IMR-90 (cell line): Measurements from ENCODE around the gene NAE1. TPM values are rescaled to one million over a fixed set of nuclear protein-coding genes. Genes with fewer than 3 reads are reported as not detected.

Experiments
- ATAC-seq: fragments of 200-7000 bp; cut with Tn5 transposase; 2 replicates; pipeline ENCODE4 v1.9.1; 2020; ENCODE audit warnings: low read depth, mild to moderate bottlenecking, moderate library complexity
- BruUV-seq: library from RNA; stranded (reverse); fragments of 400-500 nt; replicated peaks from 2 replicates; lab custom pipeline; 2021; lab: Mats Ljungman, UMichigan
- CTCF ChIA-PET: fragments of 300-600 bp; formaldehyde crosslinking; extraction: SDS; loops from one replicate; lab custom pipeline; 2021; ENCODE audit warnings: antibody characterized with exemption; lab: Yijun Ruan, JAX
- POLR2A ChIA-PET: fragments of 300-600 bp; sonication (Branson Sonifier 250); formaldehyde crosslinking; loops from one replicate; lab custom pipeline; 2022; ENCODE audit warnings: antibody characterized with exemption; ENCODE audit not compliant: unreplicated experiment; lab: Charles Lee
- DNase-seq: peaks from one replicate; pipeline ENCODE4 v3.0.0; 2013
- H2AFZ ChIP-seq: replicated peaks from 2 replicates; pipeline ENCODE3; 2013; ENCODE audit warnings: low read length, mild to moderate bottlenecking; ENCODE audit not compliant: poor library complexity
- H2AK5ac ChIP-seq: 2 replicates; pipeline ENCODE4 v1.6.1; 2013; ENCODE audit warnings: low read depth, low read length, inconsistent platforms
- H2AK9ac ChIP-seq: replicated peaks from 2 replicates; pipeline ENCODE3; 2013; ENCODE audit warnings: mild to moderate bottlenecking, low read depth, low read length, moderate library complexity; ENCODE audit not compliant: poor library complexity
- H2BK120ac ChIP-seq: 2 replicates; pipeline ENCODE4 v1.6.1; 2013; ENCODE audit warnings: low read depth, low read length, inconsistent platforms
- H2BK15ac ChIP-seq: 3 replicates; pipeline ENCODE4 v1.6.1; 2013; ENCODE audit warnings: low read depth, low read length, inconsistent platforms
- H2BK20ac ChIP-seq: 2 replicates; pipeline ENCODE4 v1.6.1; 2013; ENCODE audit warnings: low read depth, mild to moderate bottlenecking, inconsistent platforms, low read length, moderate library complexity
- H2BK5ac ChIP-seq: 2 replicates; pipeline ENCODE4 v1.6.1; 2013; ENCODE audit warnings: mild to moderate bottlenecking, low read depth, low read length, inconsistent platforms; ENCODE audit not compliant: poor library complexity, severe bottlenecking
- H3K14ac ChIP-seq: replicated peaks from 2 replicates; pipeline ENCODE4 v1.6.1; 2013; ENCODE audit warnings: low read depth, low read length, inconsistent platforms
- H3K18ac ChIP-seq: 2 replicates; pipeline ENCODE4 v1.6.1; 2013; ENCODE audit warnings: low read depth, low read length, control low read depth
- H3K23ac ChIP-seq: 2 replicates; pipeline ENCODE4 v1.6.1; 2013; ENCODE audit warnings: low read depth, low read length, inconsistent platforms
- H3K27ac ChIP-seq: 2 replicates; pipeline ENCODE4 v1.5.1; 2013; ENCODE audit warnings: mild to moderate bottlenecking, control low read depth, low read length; ENCODE audit not compliant: insufficient read depth
- H3K27me3 ChIP-seq: 2 replicates; pipeline ENCODE4 v1.6.1; 2013; ENCODE audit warnings: low read length; ENCODE audit not compliant: control insufficient read depth, insufficient read depth
- H3K36me3 ChIP-seq: 2 replicates; pipeline ENCODE4 v1.6.1; 2013; ENCODE audit warnings: low read length, mixed read lengths; ENCODE audit not compliant: control insufficient read depth, insufficient read depth
- H3K4ac ChIP-seq: 2 replicates; pipeline ENCODE4 v1.6.1; 2013; ENCODE audit warnings: low read depth, low read length, inconsistent platforms
- H3K4me1 ChIP-seq: 2 replicates; pipeline ENCODE4 v1.6.1; 2013; ENCODE audit warnings: low read length, mixed read lengths; ENCODE audit not compliant: control insufficient read depth, insufficient read depth
- H3K4me2 ChIP-seq: 2 replicates; pipeline ENCODE4 v1.6.1; 2013; ENCODE audit warnings: low read depth, mild to moderate bottlenecking, control low read depth, low read length, moderate library complexity
- H3K4me3 ChIP-seq: 2 replicates; pipeline ENCODE4 v1.5.1; 2013; ENCODE audit warnings: low read depth, mild to moderate bottlenecking, control low read depth, low read length, moderate library complexity; ENCODE audit not compliant: insufficient read depth
- H3K56ac ChIP-seq: 2 replicates; pipeline ENCODE4 v1.6.1; 2013; ENCODE audit warnings: low read length, inconsistent platforms; ENCODE audit not compliant: insufficient read depth; ENCODE audit errors: extremely low read depth
- H3K79me1 ChIP-seq, 2 experiments: 2 replicates each; pipeline ENCODE4 v1.6.1; 2013; ENCODE audit warnings: low read length in 2 of 2, inconsistent platforms in 1 of 2, low read depth in 1 of 2
- H3K9ac ChIP-seq: 2 replicates; pipeline ENCODE4 v1.6.1; 2013; ENCODE audit warnings: low read depth, low read length, control low read depth
- H3K9me1 ChIP-seq: 2 replicates; pipeline ENCODE4 v1.6.1; 2013; ENCODE audit warnings: low read length, inconsistent platforms; ENCODE audit not compliant: insufficient read depth
- H3K9me3 ChIP-seq: 2 replicates; pipeline ENCODE4 v1.6.1; 2013; ENCODE audit warnings: low read length; ENCODE audit not compliant: control insufficient read depth, insufficient read depth
- H4K20me1 ChIP-seq: 2 replicates; pipeline ENCODE4 v1.6.1; 2013; ENCODE audit warnings: low read length, inconsistent platforms; ENCODE audit not compliant: insufficient read depth
- H4K5ac ChIP-seq: 2 replicates; pipeline ENCODE4 v1.6.1; 2013; ENCODE audit warnings: mild to moderate bottlenecking, low read depth, low read length, control low read depth
- H4K8ac ChIP-seq, 2 experiments: 2 replicates each; pipeline ENCODE4 v1.6.1; 2013; ENCODE audit warnings: low read depth in 2 of 2, low read length in 2 of 2, control low read depth in 1 of 2, inconsistent platforms in 1 of 2
- H4K91ac ChIP-seq: 2 replicates; pipeline ENCODE4 v1.6.1; 2013; ENCODE audit warnings: low read depth, low read length, inconsistent platforms; ENCODE audit not compliant: insufficient read depth
- BHLHE40 ChIP-seq: fragments of 150-350 bp; IDR thresholded peaks from 2 replicates; pipeline ENCODE4 v1.6.1; 2016; ENCODE audit warnings: mild to moderate bottlenecking, low read depth, low read length
- CEBPB ChIP-seq: IDR thresholded peaks from 2 replicates; pipeline ENCODE4 v1.6.1; 2012; ENCODE audit warnings: low read depth, low read length, improper control_type of control experiment
- NFE2L2 ChIP-seq: fragments of 150-350 bp; IDR thresholded peaks from 2 replicates; pipeline ENCODE4 v1.6.1; 2016; ENCODE audit warnings: low read depth, mild to moderate bottlenecking, low read length
- RAD21 ChIP-seq: IDR thresholded peaks from 2 replicates; pipeline ENCODE4 v1.6.1; 2012; ENCODE audit warnings: low read length, improper control_type of control experiment
- RCOR1 ChIP-seq: IDR thresholded peaks from 2 replicates; pipeline ENCODE4 v1.6.1; 2012; ENCODE audit warnings: mild to moderate bottlenecking, low read length, improper control_type of control experiment; ENCODE audit not compliant: insufficient replicate concordance
- USF2 ChIP-seq: fragments of 150-350 bp; IDR thresholded peaks from 2 replicates; pipeline ENCODE4 v1.6.1; 2017; ENCODE audit warnings: mild to moderate bottlenecking, antibody characterized with exemption, low read length, low read depth
- WGBS, 2 experiments: methylation state at CpG; one replicate each; pipeline versions ENCODE4 v1.1.5 to v1.1.7; 2013; ENCODE audit warnings: missing lambda C conversion rate in 2 of 2; ENCODE audit not compliant: insufficient read length in 1 of 2; ENCODE audit errors: extremely low coverage in 2 of 2; 5-methylcytosine and 5-hydroxymethylcytosine counted together
- dilution Hi-C: fragments of 300-500 bp; cut with HindIII; formaldehyde crosslinking; loops from one replicate; pipeline ENCODE4 v1.14.3; 2018; ENCODE audit warnings: low sequenced_read_pairs; ENCODE audit not compliant: unreplicated experiment
- in situ Hi-C: fragments of 300-500 bp; cut with MboI; formaldehyde crosslinking; loops from 3 replicates; pipeline ENCODE4 v1.14.3; 2019; ENCODE audit warnings: low sequenced_read_pairs, inconsistent platforms, mixed read lengths
- intact Hi-C: fragments of 100-400 bp; cut with micrococcal nuclease; formaldehyde crosslinking; loops from 2 replicates; pipeline ENCODE4 v1.10.0; 2022
- polyA plus RNA-seq, 3 experiments: library from polyadenylated mRNA; depleted of rRNA; stranded (reverse); fragments of >200 nt; gene quantifications; 2 replicates each; pipeline ENCODE4 v1.2.3, GENCODE V29; 2012; ENCODE audit warnings: low replicate concordance in 1 of 3
- total RNA-seq: library from RNA; depleted of rRNA; stranded (reverse); fragments of >200 nt; gene quantifications from 2 replicates; pipeline ENCODE4 v1.2.3, GENCODE V29; 2012

Gene NAE1
- total and polyA plus RNA-seq, 2 of the 4 experiments (the other 2 are of a cell fraction), result 33.0 to 36.7 TPM

GRCh38 chr16:66832661-66833305, 2.0 kb upstream of the NAE1 start:
- H3K9me1 ChIP-seq, result peaks cover 6% of the 10 kb centered on the region; the same call in 1 of the 2 replicates
- no peak overlapping the region for H2AK9ac ChIP-seq
- in situ Hi-C loops (no loop called here), dilution Hi-C loops (no loop called here), intact Hi-C loops (no loop called here)
- no peak overlapping the region for H3K4me3 ChIP-seq
- H3K56ac ChIP-seq, result no peak overlapping the region
- H3K4ac ChIP-seq, result no peak overlapping the region
- H4K91ac ChIP-seq, result no peak overlapping the region
- ChIA-PET POLR2A (no interaction called here), CTCF (interaction anchor here (1.2 to 1.4 kb wide), 2 partner anchors 8 to 35 kb away, joined by 3 to 9 read pairs; no protein-coding TSS in a partner anchor)
- H3K27ac ChIP-seq, result no peak overlapping the region
- no peak for ATAC-seq
- H2BK20ac ChIP-seq, result no peak overlapping the region
- H3K27me3 ChIP-seq, result peaks cover 7% of the 10 kb centered on the region
- TF ChIP-seq RAD21 (no peak), RCOR1 (no peak), USF2 (no peak), BHLHE40 (no peak), NFE2L2 (no peak), CEBPB (0 out of 2 replicates have a peak, but pooled peaks have one; percentile 22)
- peaks cover 2% of the 10 kb centered on the region for H3K36me3 ChIP-seq
- H2AK5ac ChIP-seq, result no peak overlapping the region
- H3K79me1 ChIP-seq, result peaks cover 18 to 24% of the 10 kb centered on the region in 2 experiments
- no peak overlapping the region; the same call in 1 of the 2 replicates for H3K18ac ChIP-seq
- BruUV-seq, result no TSS peak
- peak overlapping the region; percentile 81 for H2AFZ ChIP-seq
- no peak overlapping the region for H2BK15ac ChIP-seq
- H2BK120ac ChIP-seq, result no peak overlapping the region
- H3K9me3 ChIP-seq, result no peaks in the 10 kb centered on the region
- H2BK5ac ChIP-seq, result no peak overlapping the region
- no peak overlapping the region for H4K8ac ChIP-seq
- peaks cover 12% of the 10 kb centered on the region for H3K4me1 ChIP-seq
- peaks cover 6% of the 10 kb centered on the region; the same call in 1 of the 2 replicates for H4K20me1 ChIP-seq
- no peak overlapping the region for H3K23ac ChIP-seq
- no peak overlapping the region for H3K9ac ChIP-seq
- 51% methylated on average over 2 of the region's 7 CpGs; no CpG with 5 or more reads in 1 of the 2 experiments for WGBS, 2 experiments
- 0 out of 2 replicates have a peak overlapping the region, but pooled peaks have one; percentile 8 for H3K14ac ChIP-seq
- DNase-seq, result peak; percentile 60
- H3K4me2 ChIP-seq, result no peak overlapping the region
- H4K5ac ChIP-seq, result no peak overlapping the region
